ENCODE results near the gene TAMALIN.

The TAMALIN gene

GRCh38 chr12:52011602-52012214, 5.0 kb downstream of the TAMALIN start:
- DNase-seq (ENCODE audit: low read depth): no peak
- TF ChIP-seq, protein P1, sequence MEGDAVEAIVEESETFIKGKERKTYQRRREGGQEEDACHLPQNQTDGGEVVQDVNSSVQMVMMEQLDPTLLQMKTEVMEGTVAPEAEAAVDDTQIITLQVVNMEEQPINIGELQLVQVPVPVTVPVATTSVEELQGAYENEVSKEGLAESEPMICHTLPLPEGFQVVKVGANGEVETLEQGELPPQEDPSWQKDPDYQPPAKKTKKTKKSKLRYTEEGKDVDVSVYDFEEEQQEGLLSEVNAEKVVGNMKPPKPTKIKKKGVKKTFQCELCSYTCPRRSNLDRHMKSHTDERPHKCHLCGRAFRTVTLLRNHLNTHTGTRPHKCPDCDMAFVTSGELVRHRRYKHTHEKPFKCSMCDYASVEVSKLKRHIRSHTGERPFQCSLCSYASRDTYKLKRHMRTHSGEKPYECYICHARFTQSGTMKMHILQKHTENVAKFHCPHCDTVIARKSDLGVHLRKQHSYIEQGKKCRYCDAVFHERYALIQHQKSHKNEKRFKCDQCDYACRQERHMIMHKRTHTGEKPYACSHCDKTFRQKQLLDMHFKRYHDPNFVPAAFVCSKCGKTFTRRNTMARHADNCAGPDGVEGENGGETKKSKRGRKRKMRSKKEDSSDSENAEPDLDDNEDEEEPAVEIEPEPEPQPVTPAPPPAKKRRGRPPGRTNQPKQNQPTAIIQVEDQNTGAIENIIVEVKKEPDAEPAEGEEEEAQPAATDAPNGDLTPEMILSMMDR (IDR thresholded peaks at IDR 0.05; ENCODE audit: insufficient read depth, low read depth, low read length, missing control alignments): no peak
- H3K4me3 ChIP-seq (ENCODE audit: low read depth, low read length): no peak overlapping the region

DNA sequence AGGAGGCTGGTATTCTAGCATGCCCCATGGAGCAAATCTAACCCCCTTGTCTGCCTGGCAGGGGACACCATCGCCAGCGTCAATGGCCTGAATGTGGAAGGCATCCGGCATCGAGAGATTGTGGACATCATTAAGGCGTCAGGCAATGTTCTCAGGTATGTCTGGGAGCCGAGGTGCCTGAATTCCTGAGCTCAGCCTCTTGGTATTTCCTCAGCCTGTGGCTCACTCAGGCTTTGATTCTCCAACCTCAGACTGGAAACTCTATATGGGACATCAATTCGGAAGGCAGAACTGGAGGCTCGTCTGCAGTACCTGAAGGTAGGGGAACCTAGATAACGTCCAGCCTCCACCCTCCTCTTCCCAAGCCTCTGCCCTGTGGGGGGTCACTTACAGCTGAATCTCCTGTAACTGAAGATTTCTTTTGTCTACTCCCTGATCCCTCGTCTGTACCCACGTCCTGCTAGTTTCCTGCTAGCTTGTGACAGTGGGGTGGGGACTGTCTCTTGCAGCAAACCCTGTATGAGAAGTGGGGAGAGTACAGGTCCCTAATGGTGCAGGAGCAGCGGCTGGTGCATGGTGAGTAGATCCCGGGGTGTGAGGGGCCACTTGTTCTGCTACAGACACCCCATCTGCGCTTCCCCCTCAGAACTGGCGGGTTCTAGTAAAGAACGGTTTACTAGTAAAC, 7.0 kb downstream of the TAMALIN start:
- TF ChIP-seq, protein P1 (IDR thresholded peaks at IDR 0.05; ENCODE audit: insufficient read depth, low read depth, low read length, missing control alignments): no peak
- DNase-seq (ENCODE audit: low read depth): no peak
- no peak overlapping the region for H3K4me3 ChIP-seq (ENCODE audit: low read depth, low read length)

GRCh38 chr12:52014567-52015530, 8.1 kb downstream of the TAMALIN start:
- no peak for DNase-seq (ENCODE audit: low read depth)
- no peak overlapping the region for H3K4me3 ChIP-seq (ENCODE audit: low read depth, low read length)
- TF ChIP-seq, protein P1 (IDR thresholded peaks at IDR 0.05; ENCODE audit: insufficient read depth, low read depth, low read length, missing control alignments): no peak

DNA sequence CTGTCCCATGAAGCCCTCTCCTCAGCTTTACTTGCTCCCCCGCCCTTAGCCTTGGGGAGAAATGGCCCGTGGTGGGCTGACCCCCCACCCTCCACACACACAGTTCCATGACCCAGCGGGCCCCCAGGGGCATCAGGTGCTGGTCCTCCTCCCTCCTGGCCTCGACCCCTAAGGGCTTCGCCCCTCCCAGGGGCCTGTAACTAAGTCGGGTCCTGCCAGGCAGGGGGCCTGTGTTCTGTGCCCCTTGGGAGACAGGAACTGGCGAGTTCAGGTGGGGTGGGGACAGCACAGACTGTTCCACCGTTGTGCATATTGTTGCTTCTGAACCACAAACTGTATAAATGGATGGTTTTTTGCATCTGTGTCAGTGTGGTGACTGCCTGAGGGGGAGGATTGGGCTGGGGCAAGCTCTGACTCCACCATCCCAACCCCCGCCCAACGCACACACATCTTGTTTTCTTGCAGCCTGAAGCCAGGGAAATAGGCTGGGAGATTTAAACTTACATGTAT, 8.8 kb downstream of the TAMALIN start:
- no peak overlapping the region for H3K4me3 ChIP-seq (ENCODE audit: low read depth, low read length)
- no peak for DNase-seq (ENCODE audit: low read depth)
- TF ChIP-seq, protein P1 (IDR thresholded peaks at IDR 0.05; ENCODE audit: insufficient read depth, low read depth, low read length, missing control alignments): no peak

GRCh38 chr12:52018433-52019112, 11.8 kb downstream of the TAMALIN start:
- no peak overlapping the region for H3K4me3 ChIP-seq (ENCODE audit: low read depth, low read length)
- DNase-seq (ENCODE audit: low read depth): no peak
- TF ChIP-seq, protein P1 (IDR thresholded peaks at IDR 0.05; ENCODE audit: insufficient read depth, low read depth, low read length, missing control alignments): no peak

DNA sequence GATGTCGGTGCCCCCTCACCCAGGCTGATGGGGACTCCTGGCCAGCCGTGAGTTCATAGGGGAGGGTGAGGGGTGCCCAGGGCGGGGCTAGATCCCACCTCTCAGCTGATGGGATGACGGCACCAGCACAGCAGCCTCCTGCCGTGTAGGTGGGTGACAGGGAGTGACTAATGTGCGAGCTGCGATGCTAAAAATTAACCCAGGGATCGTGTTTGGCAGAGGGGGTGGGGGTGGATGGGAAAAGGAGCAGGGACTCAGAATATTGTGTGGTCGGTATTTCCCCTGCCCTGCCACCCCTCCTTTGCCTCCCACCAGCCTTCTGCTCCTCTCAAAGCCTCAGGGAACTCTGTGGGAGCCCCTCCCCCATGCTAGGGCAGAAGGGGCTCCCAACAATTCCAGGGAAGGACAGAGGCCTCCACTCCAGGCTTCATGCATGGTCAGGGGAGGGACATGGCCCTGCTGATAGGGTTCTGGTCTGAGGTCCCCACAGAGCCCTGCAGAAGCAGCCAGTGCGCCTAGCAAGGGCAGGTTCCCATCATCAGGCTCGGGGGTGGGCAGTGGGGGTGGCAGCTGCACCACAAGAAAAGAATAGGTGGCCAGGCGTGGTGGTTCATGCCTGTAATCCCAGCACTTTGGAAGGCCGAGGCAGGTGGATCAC, 12.5 kb downstream of the TAMALIN start:
- DNase-seq (ENCODE audit: low read depth): no peak
- TF ChIP-seq, protein P1 (IDR thresholded peaks at IDR 0.05; ENCODE audit: insufficient read depth, low read depth, low read length, missing control alignments): no peak
- no peak overlapping the region for H3K4me3 ChIP-seq (ENCODE audit: low read depth, low read length)

Data from GM12865 (cell line).